Measurements from ENCODE around the gene ERBIN.

DNA sequence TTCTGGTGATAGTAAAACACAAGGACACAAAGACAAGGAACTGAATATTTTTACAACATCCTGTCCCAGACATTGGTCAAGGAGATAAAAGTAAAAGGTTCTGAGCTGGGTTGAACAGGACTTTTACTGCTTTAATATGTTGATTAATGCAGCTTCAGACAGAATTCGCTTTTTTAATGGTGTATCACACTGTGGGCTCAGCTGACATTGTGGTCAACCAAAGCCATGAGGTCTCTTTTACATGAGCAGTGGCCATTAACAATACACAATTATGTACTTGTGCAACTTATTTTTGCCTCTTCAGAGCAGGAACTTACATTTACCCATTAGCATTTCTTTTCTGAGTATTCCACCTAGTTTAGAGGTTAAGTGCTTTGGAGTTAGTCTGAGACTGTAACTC, 22.8 kb upstream of the ERBIN start:
- TF ChIP-seq, protein P1, sequence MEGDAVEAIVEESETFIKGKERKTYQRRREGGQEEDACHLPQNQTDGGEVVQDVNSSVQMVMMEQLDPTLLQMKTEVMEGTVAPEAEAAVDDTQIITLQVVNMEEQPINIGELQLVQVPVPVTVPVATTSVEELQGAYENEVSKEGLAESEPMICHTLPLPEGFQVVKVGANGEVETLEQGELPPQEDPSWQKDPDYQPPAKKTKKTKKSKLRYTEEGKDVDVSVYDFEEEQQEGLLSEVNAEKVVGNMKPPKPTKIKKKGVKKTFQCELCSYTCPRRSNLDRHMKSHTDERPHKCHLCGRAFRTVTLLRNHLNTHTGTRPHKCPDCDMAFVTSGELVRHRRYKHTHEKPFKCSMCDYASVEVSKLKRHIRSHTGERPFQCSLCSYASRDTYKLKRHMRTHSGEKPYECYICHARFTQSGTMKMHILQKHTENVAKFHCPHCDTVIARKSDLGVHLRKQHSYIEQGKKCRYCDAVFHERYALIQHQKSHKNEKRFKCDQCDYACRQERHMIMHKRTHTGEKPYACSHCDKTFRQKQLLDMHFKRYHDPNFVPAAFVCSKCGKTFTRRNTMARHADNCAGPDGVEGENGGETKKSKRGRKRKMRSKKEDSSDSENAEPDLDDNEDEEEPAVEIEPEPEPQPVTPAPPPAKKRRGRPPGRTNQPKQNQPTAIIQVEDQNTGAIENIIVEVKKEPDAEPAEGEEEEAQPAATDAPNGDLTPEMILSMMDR (IDR thresholded peaks at IDR 0.05): no peak
- TF ChIP-seq POLR2A (IDR thresholded peaks at IDR 0.05): no peak
